Liver (tissue), 9 donors: Measurements from ENCODE around the gene WDR37. TPM values are rescaled to one million over a fixed set of nuclear protein-coding genes. Genes with fewer than 3 reads are reported as not detected.

Experiments used
- DNase-seq: peaks from one replicate; pipeline ENCODE4 v3.0.0-alpha.2; 2017; ENCODE audit warnings: low spot score
- H3K27ac ChIP-seq, 2 donors: one replicate each; pipeline ENCODE4 v1.7.0; 2013; ENCODE audit warnings: inconsistent platforms in 2 of 2, low read length in 2 of 2, control low read depth in 1 of 2, low read depth in 1 of 2, mild to moderate bottlenecking in 1 of 2
- H3K27me3 ChIP-seq, 4 donors: one replicate each; pipeline versions ENCODE4 v1.6.1 to v1.7.0; 2013; ENCODE audit warnings: low read length in 3 of 4, inconsistent platforms in 1 of 4, mild to moderate bottlenecking in 1 of 4, moderate library complexity in 1 of 4; ENCODE audit not compliant: control insufficient read depth in 4 of 4, insufficient read depth in 4 of 4
- H3K36me3 ChIP-seq, 4 donors: one replicate each; pipeline versions ENCODE4 v1.6.1 to v1.7.0; 2013; ENCODE audit warnings: low read length in 3 of 4, mild to moderate bottlenecking in 3 of 4, low read depth in 1 of 4, moderate library complexity in 1 of 4; ENCODE audit not compliant: control insufficient read depth in 4 of 4, insufficient read depth in 3 of 4
- H3K4me1 ChIP-seq, 4 donors: one replicate each; pipeline versions ENCODE4 v1.6.1 to v1.7.0; 2013; ENCODE audit warnings: low read length in 3 of 4, mild to moderate bottlenecking in 3 of 4, moderate library complexity in 1 of 4; ENCODE audit not compliant: control insufficient read depth in 4 of 4, insufficient read depth in 4 of 4
- H3K4me3 ChIP-seq, 3 donors: one replicate each; pipeline versions ENCODE4 v1.6.1 to v1.7.0; 2013; ENCODE audit warnings: low read length in 3 of 3, control low read depth in 1 of 3, low read depth in 1 of 3, mild to moderate bottlenecking in 1 of 3
- H3K9ac ChIP-seq, 2 donors: one replicate each; pipeline ENCODE4 v1.7.0; 2013; ENCODE audit warnings: low read length in 2 of 2, mild to moderate bottlenecking in 2 of 2, moderate library complexity in 2 of 2, control low read depth in 1 of 2, low read depth in 1 of 2
- H3K9me3 ChIP-seq, 4 donors: one replicate each; pipeline versions ENCODE4 v1.6.1 to v1.7.0; 2013; ENCODE audit warnings: low read length in 3 of 4; ENCODE audit not compliant: control insufficient read depth in 4 of 4
- EGR1 ChIP-seq, 2 donors: IDR thresholded peaks; 2 replicates each; pipeline ENCODE4 v1.6.1; 2016 to 2018; ENCODE audit warnings: antibody characterized with exemption in 2 of 2, low read depth in 2 of 2
- FOXA1 ChIP-seq: IDR thresholded peaks from 2 replicates; pipeline ENCODE4 v1.6.1; 2016; ENCODE audit warnings: antibody characterized with exemption
- FOXA2 ChIP-seq: IDR thresholded peaks from 2 replicates; pipeline ENCODE4 v1.6.1; 2016; ENCODE audit warnings: antibody characterized with exemption
- GABPA ChIP-seq, 2 donors: IDR thresholded peaks in 1 of 2; conservative IDR thresholded peaks in 1 of 2; 2 replicates each; pipeline ENCODE4 v1.6.1; 2016; ENCODE audit warnings: antibody characterized with exemption in 2 of 2, mild to moderate bottlenecking in 1 of 2, moderate library complexity in 1 of 2
- HNF4A ChIP-seq, 2 donors: conservative IDR thresholded peaks; 2 replicates each; pipeline ENCODE4 v1.6.1; 2016; ENCODE audit warnings: antibody characterized with exemption in 2 of 2, mild to moderate bottlenecking in 2 of 2
- HNF4G ChIP-seq: IDR thresholded peaks from 2 replicates; pipeline ENCODE4 v1.6.1; 2016; ENCODE audit warnings: antibody characterized with exemption
- JUND ChIP-seq, 2 donors: IDR thresholded peaks; 2 replicates each; pipeline ENCODE4 v1.6.1; 2016; ENCODE audit warnings: antibody characterized with exemption in 2 of 2
- NR2F2 ChIP-seq: IDR thresholded peaks from 2 replicates; pipeline ENCODE4 v1.6.1; 2016; ENCODE audit warnings: antibody characterized with exemption
- RAD21 ChIP-seq, 2 donors: IDR thresholded peaks; 2 replicates each; pipeline ENCODE4 v1.6.1; 2016; ENCODE audit warnings: antibody characterized with exemption in 2 of 2, mild to moderate bottlenecking in 2 of 2
- RXRA ChIP-seq, 2 donors: IDR thresholded peaks; 2 replicates each; pipeline ENCODE4 v1.6.1; 2017 to 2018; ENCODE audit warnings: antibody characterized with exemption in 2 of 2, mild to moderate bottlenecking in 1 of 2
- SP1 ChIP-seq: IDR thresholded peaks from 2 replicates; pipeline ENCODE4 v1.6.1; 2018; ENCODE audit warnings: antibody characterized with exemption, mild to moderate bottlenecking
- TAF1 ChIP-seq: conservative IDR thresholded peaks from 2 replicates; pipeline ENCODE4 v1.6.1; 2016; ENCODE audit warnings: antibody characterized with exemption, mild to moderate bottlenecking
- YY1 ChIP-seq: IDR thresholded peaks from 2 replicates; pipeline ENCODE4 v1.6.1; 2016; ENCODE audit warnings: antibody characterized with exemption, mild to moderate bottlenecking
- WGBS: extraction: QIAGEN DNeasy Blood & Tissue Kit; methylation state at CpG from one replicate; pipeline ENCODE4 v1.1.7; 2013; 5-methylcytosine and 5-hydroxymethylcytosine counted together
- polyA plus RNA-seq, 2 donors: library from polyadenylated mRNA; stranded (reverse) in 1 of 2; unstranded in 1 of 2; fragments of 200-250 nt in 1 of 2; fragments of >200 nt in 1 of 2; fragmentation: Nextera tagmentation in 1 of 2; extraction: Ambion mirVana in 1 of 2; gene quantifications; one replicate each; pipeline versions ENCODE4 v1.2.1 to v1.2.3, GENCODE V29; 2013 to 2015
- total RNA-seq, 2 donors: library from RNA; depleted of rRNA; stranded (reverse); fragments of >200 nt; gene quantifications; one replicate each; pipeline ENCODE4 v1.2.3, GENCODE V29; 2014
- TF ChIP-seq, protein P1 (sequence below): fragments of 150-350 bp; IDR thresholded peaks from 2 replicates; pipeline ENCODE4 v1.5.1; 2017; ENCODE audit warnings: improper control_type of control experiment, low read depth, low read length; ENCODE audit not compliant: missing input control
- TF ChIP-seq, protein P2 (sequence below): IDR thresholded peaks from 2 replicates; pipeline ENCODE4 v1.6.1; 2016; ENCODE audit warnings: antibody characterized with exemption
- TF ChIP-seq, protein P3 (sequence below): IDR thresholded peaks from 2 replicates; pipeline ENCODE4 v1.6.1; 2016; ENCODE audit warnings: antibody characterized with exemption
- TF ChIP-seq, protein P4 (sequence below): IDR thresholded peaks from 2 replicates; pipeline ENCODE4 v1.6.1; 2016; ENCODE audit warnings: antibody characterized with exemption, mild to moderate bottlenecking
- donor health status: healthy.
- donor health status: healthy.
- donor health status: healthy.
- donor health status: healthy.
- donor health status: healthy.

WDR37 gene
- total and polyA plus RNA-seq, 4 donors = 3.6 to 12.1 (median 5.6) TPM

DNA sequence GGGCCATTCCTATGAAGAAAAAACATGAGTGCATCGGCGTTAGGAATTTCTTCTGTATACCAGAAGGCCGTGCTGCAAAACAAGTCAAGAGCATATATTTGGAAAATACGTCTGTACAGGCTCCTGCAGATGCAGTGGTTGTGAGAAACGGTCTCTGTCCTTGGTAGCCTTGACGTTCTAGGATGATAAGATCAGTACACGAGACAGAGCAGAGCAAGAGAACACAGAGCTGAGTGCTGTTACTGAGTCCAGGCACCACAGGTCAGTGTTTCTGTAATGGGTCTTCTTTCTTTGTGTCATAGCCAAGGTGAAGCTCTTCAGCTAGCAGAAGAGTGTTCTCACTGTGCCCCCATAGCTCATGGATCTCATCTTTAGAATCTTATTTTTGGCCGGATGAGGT, 62.8 kb downstream of the WDR37 start:
- no peaks in the 10 kb centered on the region for H3K27me3 ChIP-seq
- H3K4me3 ChIP-seq = no peak overlapping the region
- H3K27ac ChIP-seq = no peak overlapping the region
- peaks cover 14 to 76% (median 43%) of the 10 kb centered on the region in 4 donors for H3K36me3 ChIP-seq
- 89% methylated on average over 8 of the region's 8 CpGs for WGBS
- no peaks in the 10 kb centered on the region for H3K9me3 ChIP-seq
- DNase-seq = no peak
- H3K9ac ChIP-seq = no peak overlapping the region
- TF ChIP-seq HNF4G (no peak), YY1 (no peak), RXRA (IDR thresholded peaks at IDR 0.05) (no peak)
- TF ChIP-seq, protein P1, sequence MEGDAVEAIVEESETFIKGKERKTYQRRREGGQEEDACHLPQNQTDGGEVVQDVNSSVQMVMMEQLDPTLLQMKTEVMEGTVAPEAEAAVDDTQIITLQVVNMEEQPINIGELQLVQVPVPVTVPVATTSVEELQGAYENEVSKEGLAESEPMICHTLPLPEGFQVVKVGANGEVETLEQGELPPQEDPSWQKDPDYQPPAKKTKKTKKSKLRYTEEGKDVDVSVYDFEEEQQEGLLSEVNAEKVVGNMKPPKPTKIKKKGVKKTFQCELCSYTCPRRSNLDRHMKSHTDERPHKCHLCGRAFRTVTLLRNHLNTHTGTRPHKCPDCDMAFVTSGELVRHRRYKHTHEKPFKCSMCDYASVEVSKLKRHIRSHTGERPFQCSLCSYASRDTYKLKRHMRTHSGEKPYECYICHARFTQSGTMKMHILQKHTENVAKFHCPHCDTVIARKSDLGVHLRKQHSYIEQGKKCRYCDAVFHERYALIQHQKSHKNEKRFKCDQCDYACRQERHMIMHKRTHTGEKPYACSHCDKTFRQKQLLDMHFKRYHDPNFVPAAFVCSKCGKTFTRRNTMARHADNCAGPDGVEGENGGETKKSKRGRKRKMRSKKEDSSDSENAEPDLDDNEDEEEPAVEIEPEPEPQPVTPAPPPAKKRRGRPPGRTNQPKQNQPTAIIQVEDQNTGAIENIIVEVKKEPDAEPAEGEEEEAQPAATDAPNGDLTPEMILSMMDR = no peak
- H3K4me1 ChIP-seq = no peaks in the 10 kb centered on the region

DNA sequence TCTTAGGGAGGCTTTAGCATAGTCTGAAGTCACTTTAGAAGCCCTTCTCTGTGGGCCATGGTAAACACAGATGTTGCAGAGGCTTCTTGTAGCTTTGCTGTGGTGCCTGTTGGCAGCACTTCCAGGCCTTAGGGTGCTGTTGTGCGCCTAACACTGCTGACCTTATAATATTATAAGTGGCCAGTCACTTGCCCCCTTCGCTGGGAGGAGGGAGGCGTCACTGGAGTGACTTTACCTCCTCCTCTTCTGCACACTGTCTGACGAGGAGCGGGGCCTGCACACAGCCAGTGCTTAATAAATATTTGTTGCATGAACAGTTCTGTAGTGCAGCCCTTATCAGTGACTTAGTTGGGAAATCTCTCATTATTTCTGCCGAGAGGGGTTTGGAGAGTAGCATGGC, 63.3 kb downstream of the WDR37 start:
- WGBS = 97% methylated on average over 6 of the region's 6 CpGs
- TF ChIP-seq SP1 (no peak), JUND (IDR thresholded peaks at IDR 0.05) (no peak), GABPA (IDR thresholded peaks at IDR 0.05 in 1 of 2, conservative IDR thresholded peaks at IDR 0.05 in 1 of 2) (no peak), HNF4A (conservative IDR thresholded peaks at IDR 0.05) (no peak), YY1 (no peak), FOXA2 (no peak), HNF4G (no peak), RAD21 (IDR thresholded peaks at IDR 0.05) (no peak), TAF1 (no peak), NR2F2 (no peak), FOXA1 (no peak), RXRA (IDR thresholded peaks at IDR 0.05) (no peak), EGR1 (IDR thresholded peaks at IDR 0.05; ENCODE audit: low read depth in 2 of 2) (no peak)
- TF ChIP-seq, protein P2, sequence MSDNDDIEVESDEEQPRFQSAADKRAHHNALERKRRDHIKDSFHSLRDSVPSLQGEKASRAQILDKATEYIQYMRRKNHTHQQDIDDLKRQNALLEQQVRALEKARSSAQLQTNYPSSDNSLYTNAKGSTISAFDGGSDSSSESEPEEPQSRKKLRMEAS = no peak
- TF ChIP-seq, protein P3, sequence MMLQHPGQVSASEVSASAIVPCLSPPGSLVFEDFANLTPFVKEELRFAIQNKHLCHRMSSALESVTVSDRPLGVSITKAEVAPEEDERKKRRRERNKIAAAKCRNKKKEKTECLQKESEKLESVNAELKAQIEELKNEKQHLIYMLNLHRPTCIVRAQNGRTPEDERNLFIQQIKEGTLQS = no peak
- TF ChIP-seq, protein P4, sequence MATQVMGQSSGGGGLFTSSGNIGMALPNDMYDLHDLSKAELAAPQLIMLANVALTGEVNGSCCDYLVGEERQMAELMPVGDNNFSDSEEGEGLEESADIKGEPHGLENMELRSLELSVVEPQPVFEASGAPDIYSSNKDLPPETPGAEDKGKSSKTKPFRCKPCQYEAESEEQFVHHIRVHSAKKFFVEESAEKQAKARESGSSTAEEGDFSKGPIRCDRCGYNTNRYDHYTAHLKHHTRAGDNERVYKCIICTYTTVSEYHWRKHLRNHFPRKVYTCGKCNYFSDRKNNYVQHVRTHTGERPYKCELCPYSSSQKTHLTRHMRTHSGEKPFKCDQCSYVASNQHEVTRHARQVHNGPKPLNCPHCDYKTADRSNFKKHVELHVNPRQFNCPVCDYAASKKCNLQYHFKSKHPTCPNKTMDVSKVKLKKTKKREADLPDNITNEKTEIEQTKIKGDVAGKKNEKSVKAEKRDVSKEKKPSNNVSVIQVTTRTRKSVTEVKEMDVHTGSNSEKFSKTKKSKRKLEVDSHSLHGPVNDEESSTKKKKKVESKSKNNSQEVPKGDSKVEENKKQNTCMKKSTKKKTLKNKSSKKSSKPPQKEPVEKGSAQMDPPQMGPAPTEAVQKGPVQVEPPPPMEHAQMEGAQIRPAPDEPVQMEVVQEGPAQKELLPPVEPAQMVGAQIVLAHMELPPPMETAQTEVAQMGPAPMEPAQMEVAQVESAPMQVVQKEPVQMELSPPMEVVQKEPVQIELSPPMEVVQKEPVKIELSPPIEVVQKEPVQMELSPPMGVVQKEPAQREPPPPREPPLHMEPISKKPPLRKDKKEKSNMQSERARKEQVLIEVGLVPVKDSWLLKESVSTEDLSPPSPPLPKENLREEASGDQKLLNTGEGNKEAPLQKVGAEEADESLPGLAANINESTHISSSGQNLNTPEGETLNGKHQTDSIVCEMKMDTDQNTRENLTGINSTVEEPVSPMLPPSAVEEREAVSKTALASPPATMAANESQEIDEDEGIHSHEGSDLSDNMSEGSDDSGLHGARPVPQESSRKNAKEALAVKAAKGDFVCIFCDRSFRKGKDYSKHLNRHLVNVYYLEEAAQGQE = no peak
- Histone ChIP-seq H3K27ac (no peak overlapping the region), H3K27me3 (no peaks in the 10 kb centered on the region), H3K36me3 (peaks cover 14 to 77% (median 44%) of the 10 kb centered on the region in 4 donors), H3K4me1 (no peaks in the 10 kb centered on the region), H3K4me3 (no peak overlapping the region), H3K9me3 (no peaks in the 10 kb centered on the region), H3K9ac (no peak overlapping the region)
- peak; percentile 9 for DNase-seq
